ENCODE results near the gene LDLRAP1.
A peak's percentile ranks its signal among the peaks of the same experiment; 100 is the strongest.

Gene LDLRAP1

DNA sequence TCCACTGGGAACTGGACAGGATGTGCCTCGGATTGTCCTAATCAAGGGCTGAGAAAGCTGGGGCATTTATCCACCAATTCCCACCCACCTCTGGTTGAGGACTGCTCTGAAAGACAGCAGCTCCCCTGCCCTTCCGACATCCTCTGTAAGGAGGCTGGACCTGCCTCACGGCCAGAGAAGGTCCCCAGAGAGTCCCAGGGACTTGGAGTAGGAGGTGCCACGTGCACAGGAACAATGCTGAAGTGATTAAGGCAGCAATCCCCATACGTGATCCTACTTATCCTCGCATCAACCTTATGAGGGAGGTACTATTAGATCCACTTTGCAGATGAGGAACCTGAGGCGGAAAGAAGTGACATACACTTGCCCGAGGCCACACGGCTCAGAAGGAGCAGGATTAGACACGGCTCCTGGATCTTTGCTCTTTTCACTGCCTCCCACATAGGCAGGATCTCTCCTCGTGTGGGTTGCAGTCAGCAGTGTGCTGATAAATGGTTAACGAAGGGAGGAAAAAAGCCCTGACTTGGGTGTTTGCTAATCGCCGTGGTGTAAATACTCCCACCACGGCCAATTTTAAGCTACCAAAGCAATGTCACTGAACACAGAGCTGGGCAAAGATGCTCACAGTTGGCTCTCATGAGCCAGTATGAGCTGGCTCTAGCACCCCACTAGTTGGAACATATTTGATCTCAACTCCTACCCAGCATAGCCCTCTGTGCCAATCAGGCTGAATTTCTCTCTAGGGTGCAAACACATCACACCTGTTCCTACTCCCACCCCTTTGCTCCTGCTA, 18.6 kb upstream of the LDLRAP1 start:
- DNase-seq: no peak

DNA sequence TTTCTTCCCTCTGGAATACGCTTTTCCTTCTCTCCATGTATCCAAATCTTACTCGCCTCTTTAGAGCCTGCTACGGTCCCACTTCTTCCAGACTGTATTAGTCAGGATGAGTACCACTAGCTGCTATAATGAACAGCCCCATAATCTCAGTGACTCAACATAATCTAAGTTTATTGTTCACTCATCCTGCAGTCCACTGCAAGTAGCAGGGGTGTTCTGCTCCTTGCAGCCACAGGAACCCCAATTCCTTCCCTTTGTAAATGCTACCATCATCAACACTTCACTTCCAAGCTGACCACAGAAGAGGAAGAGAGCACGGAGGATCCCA, 18.1 kb upstream of the LDLRAP1 start:
- DNase-seq: no peak

DNA sequence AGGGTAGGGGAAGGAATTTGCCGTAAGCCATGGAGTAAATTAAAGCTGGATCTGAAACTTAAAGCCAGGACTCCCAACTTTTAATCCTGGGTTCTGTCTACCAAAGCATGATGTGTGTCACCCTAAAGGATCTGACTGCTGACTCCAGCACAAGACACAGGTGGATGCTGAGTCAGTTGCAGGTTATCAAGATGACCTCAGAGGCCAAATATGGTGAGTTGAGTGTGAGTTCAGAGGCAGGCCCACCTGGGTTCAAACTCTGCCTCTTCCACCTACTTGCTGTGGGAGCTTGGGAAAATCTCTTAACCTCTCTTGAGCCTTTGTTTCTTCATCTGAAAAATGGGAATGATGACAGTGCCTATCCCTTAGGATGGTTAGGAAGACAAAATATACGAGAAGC, 16.7 kb upstream of the LDLRAP1 start:
- no peak for DNase-seq

DNA sequence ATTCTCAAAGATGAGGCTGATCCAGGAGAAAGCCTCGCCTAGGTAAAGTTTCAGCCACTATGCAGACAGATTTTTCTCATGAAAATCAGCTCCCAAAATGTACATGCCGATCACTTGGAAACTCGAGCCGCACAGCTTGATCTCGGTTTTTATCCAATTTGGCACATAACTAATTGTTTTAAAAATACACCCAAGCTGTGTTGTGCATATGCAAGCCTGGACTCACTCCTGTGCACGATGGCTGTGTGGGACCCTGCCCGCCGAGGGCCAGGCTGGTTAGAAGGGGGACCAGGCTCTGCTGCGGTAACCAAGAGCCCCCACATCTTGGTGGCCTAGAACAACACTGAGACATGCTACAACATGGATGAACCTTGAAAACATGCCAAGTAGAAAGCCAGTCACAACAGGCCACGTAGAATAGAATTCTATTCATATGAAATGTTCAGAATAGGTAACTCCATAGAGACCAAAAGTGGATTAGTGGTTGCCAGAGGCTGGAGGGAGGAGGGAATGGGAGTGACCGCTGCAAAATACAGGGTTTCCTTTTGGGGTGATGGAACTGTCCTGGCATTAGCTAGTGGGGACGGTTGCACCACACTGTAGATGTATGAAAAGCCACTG, 16.1 kb upstream of the LDLRAP1 start:
- DNase-seq: peak in 1 of 2 experiments; percentile 71

DNA sequence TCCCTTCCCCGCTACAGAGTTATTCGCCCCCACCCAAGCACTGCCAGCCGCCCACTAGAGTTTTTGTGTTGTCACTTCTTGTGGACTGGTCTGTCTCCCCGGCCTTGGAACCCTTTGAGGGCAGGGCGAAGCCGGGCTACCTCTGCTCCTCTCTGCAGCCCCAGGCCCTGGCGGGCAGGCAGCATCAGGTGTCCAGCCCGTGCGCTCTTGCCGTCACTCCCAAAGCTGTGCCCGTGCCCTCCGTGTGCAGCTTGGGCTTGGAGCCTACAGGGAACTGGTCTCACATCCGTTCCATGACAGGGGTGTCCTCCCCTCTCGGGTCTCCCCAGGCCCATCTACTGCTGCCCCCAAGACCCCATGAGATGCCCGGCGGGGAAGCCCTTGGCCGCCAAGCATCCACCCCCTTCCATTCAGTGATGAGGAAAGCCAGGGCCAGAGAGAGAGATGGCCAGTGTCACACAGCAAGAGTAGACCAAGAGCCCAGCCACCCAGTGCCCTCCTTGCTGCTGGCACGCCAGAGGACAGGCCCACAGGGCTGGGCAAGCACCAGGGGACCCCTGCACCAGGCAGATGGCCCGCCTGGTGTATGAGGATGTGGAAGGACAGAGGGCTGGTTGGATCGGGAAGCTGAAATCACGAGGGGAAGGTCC, 15.3 kb upstream of the LDLRAP1 start:
- no peak for DNase-seq

DNA sequence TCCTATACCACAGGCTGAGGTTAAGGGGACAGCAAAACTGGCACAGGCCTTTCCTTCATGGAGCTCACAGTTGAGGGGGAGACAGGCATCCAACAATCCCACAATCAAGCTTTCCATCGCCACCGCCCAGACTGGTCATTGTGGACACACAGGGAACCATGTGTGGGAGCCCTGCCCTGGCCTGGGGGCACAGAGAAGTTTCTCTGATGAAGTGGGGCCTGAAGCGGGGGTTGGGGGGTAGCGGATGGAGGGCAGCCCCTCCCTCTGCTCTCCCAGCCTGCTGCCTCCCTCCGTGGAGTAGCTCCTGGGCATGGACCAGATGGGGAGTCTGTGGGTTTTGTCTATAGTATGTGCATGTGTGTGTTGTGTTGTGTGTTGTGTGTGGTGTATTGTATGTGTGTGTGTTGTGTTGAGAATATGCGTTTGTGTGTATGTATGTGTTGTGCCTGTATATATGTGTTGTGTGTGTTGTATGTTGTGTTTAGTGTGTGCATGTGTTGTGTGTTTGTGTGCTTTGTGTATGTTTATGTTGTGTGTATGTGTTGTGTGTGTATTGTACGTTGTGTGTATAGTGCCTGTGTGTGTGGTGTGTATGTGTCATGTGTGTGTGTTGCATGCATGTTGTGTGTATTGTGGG, 14.4 kb upstream of the LDLRAP1 start:
- no peak for DNase-seq

DNA sequence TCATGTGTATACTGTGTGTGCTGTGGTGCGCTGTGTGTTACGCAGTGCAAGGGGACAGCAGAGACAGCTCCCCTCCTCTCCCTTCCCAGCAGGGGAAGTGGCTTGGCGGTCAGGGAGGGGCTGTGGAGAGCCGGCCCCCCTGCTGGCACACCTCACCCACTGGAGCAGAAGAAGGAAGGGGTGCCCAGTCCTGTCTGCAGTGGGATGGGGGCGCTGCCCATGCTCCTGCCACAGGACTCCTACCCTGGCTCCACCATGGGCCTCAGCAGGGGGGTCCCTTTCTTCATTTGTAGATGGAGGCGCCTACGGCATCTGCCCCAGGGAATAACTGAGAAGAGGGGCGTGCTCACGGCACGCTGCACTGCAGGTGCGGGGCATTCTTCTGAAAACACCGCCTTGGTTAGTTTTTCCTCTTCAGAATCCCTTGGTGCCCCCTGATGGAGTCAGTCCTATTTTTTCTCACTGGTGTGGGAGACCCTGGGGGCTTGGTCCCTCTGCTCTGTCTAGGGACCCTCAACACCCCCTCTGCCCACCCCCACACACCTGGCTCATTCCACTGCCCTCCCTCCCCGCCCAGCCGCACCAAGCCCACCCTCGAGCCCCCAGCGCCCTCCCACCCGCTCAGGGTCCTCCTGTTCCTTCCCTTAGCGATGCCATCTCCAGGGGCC, 13.8 kb upstream of the LDLRAP1 start:
- DNase-seq: no peak

DNA sequence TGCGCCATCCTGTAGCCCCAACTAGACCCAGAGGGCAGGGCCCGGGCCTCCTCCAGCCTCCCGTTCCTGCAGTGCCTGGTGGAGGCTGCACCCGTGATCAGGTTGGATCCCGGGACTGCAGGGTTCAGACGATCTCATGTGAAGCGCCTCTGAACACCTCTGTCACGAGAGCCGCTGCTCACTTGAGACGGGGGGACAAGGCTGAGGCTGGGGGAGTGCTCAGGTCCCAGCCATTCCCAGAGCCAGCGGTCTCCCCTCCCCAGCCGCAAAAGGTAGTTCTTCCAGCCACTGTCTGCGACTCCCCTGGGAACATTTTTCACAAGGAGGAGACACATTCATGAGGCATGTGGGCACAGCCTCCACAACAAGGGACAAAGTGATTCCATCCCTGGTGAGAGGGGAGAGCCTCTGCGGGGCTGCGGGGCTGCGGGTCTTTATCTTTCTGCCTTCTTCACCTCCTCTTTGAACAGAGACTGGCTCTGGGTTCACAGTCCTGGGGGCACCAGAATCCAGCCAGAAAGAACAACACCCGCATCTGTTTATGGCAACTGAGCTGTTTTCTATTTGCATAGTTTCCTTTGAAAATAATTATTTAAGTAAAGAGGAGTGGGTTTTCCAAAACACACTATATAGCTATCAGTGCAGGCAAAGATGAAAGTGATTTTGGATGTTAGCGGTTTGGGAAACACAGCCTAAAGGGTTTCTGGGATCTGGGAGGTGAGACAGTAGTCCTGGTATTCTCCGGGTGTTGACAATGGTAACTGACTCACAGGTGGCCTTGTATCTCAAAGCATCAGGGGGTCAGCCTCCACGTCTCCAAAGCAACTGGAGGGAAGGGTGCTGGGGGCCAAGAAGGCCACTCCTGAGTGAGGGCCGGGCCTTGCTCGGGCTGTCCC, 13.0 kb upstream of the LDLRAP1 start:
- DNase-seq: no peak

DNA sequence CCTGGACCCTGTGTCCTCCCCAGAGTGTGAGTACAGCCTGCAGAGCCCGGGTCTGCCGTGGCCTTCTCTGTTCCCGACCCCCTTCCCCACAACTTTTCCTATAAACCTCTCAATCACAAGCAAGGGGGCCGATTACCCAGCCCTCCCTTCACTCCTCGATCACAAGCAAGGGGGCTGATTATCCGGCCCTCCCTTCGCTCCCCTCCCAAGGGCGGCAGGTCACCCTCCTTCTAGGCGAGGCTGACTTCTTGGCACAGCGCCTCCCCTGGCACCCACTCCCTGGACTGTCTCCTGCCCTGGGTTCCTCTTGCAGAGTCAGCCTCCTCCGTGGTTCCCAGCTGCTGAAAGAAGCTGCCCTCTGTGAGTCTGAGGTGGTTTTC, 12.3 kb upstream of the LDLRAP1 start:
- DNase-seq: no peak

DNA sequence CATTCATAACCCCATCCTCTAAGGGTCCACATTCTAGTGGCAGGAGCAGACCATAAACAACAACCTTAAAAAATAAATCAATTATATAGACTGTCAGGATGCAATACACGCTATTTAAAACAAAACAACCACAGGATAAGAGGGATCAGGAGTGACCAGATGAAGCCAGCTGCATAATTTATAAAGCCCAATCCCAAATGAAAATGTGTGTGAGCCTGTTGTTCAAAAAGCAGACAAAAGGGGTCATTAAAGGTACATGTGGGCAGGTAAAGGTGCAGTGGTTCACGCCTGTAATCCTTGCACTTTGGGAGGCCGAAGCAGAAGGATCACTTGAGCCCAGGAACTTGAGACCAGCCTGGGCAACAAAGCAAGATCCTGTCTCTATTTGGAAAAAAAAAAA, 10.4 kb upstream of the LDLRAP1 start:
- no peak for DNase-seq

DNA sequence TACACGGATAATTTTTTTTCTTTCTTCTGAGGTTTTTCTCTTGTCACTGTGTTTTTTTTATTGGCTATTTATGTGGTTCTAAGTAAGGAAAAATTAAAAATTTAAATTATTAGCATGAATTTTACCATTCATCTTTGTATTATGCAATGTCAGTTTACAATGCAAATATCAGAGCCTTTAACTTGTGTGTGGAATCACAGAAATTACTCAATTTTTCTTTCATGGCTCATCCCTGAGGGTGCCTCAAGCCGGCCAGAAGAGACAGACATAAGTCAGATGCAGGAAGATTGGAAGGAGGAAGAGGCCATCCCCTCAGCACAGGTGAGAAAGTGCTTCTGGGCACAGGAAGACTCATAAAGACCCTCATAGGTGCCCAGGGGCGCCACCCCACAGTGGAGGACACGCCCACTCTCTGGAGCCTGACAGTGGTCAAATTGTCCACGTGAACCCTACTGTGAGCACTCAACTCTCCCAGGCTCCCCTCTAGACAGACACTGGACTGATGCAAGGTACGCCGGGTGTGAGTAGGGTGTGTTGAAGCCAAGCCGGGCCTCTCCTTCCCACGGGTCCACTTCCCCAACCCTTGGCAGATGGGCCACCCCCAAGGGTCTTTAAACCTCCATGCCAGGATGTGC, 9.5 kb upstream of the LDLRAP1 start:
- DNase-seq: no peak

DNA sequence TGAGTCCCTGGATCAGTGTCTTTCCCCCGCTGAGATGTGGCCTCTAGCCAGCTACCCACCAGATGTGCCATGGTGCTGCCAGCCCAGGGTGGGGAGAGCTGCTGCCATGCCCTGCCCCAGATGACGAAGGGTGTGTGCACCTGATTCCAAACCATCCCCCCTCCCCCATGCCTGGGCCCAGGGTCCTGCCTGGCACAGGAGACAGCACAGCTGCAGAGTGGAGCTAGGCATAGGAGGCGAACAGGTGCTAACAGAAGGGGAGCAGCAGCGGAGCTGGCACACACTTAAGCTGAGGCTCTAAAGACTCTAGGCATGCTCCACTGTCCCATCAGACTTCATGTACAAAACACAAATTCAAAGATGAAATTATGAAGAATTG, 9.0 kb upstream of the LDLRAP1 start:
- DNase-seq: no peak

DNA sequence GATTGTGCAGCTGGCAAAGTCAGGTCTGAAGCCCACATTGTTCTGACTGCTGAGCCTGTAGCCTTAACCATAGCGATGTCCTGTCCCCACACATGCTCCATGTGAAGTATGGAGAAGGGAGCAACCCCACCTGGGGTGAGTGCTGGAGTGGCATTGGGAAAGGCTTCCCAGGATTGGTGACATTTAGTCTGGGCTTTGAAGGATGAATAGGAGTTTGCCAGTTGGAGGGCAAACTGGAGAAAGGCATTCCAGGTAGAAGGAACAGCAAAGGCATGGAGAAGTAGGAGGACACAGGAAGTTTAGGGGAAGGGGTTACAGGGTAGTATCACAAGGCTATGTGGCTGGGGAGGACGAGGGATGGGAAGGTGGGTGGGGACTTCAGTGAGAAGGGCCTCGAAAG, 7.3 kb upstream of the LDLRAP1 start:
- DNase-seq: no peak

DNA sequence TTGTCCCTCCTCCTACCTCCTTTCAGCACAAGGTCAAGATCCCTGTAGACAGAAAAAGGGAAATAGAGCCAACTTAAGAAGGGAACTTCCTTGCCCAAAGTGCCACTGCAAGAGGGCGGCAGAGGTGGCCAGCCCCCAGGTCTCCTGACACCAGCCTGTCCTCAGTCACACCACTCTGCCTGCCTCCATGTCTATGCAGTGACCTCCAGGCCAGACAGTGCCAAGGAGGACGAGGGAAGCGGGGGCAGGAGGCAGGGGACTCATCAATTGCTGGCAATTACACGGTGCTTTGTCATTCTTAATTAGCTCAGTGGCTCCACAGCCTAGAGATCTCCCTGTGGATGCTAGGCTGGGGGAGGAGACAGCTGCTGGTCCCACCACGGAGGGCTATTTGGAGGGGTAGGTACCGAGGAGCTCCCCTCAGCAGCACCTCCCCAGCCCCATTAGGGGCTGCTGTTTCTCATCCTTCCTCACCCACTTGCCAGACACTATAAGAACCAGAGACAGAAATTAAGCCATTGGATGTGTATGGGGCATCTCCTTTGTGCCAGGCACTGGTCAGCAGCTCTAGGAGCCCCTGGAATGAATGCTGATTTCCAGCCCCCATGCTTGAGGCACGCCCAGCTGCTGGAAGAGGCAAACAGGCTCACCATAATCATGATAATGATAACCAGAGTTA, 6.1 kb upstream of the LDLRAP1 start:
- DNase-seq: no peak

DNA sequence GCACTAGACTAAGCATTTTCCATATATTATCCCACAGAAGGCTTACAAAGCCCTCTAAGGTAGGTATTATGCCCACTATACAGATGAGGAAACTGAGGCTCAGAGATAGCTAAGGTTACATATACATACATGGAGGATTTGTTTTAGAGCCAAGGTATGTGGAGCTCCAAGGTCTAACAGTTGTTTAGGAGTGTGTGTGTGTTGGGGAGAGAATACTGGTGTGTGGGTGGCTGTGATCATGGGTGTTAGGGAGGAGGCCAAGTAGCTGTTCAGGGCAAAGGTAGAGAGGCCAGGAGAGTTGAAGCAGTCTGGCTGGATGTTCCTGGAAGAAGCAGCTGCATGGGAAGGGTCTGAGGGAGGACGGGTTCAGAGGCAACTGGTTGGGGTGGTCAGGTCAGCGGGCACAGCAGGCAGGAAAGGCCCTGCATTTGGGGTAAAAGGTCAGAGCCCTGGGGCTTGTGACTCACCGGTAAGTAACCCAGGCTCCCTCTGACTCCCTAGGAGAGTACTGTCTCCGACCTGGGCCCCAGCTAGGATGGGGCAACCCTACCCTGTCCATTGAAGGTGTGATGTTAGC, 5.1 kb upstream of the LDLRAP1 start:
- no peak for DNase-seq

DNA sequence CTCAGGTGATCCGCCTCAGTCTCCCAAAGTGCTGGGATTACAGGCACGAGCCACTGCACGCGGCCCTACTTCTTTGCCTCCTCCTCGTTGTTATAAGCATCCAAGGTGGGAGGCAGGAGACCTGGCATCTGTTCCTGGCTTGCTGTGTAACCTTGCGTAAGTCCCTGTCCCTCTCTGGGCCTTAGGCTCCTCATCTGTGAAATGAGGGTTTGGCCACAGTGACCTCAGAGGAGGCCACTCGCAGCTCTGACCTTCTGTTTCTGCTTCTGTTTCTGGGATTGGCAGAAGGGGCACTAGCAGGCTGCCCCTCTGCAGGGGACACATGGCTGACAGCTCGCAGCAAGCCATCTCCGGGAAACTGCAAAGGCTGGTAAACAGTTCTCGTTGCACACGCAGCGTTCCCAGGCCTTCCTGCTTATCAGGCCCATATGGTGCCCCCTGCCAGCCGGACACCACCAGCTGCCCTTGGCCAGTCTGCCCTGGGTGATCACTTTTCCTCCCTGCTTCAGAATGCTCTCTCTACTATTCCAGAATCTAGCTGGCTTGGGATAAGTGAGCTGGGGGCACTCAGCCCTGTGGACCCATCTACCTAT, 2.6 kb upstream of the LDLRAP1 start:
- peak; percentile 89 to 98 for DNase-seq

DNA sequence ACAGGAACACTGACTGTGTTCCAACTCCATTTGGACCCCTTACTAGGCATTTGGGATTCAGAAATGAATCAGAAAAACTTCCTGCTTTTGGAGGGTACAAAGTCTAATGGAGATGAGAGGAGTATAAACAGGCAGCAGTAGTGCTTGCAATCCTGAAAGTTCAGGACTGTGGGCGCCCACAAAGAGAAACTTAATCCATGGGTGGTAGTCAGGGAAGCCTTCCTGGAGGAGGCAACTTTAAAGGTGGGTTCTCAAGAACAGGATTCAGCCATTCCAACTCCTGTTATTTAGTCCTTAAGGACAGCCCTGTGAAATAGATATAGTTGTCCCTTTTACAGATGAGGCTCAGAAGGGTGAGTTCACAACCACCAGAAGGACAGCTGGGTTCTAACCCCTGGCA, 2.0 kb upstream of the LDLRAP1 start:
- peak in 1 of 2 experiments; percentile 83 for DNase-seq

DNA sequence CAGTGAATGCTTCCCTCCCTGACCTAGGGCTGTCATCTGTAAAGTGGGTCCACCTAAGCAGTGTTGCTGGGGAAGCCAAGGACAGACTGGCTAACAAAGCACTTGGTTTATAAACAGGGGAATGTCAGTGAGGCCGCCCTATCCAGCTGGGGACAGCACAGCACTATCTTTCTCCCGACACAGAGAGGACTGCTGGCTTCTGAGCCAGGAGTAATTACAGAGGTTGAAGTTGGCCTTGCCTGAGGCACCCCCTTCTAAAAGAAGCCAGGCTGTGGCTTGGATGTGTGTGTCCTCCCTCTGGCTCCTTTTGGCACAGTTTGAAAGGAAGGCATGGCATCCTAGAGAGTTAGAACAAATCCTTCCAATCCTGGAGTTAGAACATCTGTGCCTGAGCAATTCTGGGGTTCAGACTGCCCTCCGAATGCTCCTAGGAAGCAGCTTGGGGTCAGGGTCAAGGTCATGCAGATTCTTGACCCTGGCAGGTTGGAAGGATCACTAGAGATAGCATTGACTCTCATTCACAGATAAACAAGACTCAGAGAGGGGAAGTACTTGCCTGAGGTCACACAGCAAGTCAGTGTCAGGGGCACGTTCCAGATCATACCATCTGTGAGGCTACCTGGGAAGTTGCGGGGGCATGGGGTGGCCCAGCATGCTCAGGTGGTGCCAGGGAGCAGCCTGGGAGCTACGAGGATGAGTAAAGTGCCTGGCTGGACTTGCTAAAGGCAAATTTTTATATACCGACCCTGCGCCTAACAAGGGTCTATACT, 1.3 kb upstream of the LDLRAP1 start:
- DNase-seq: no peak

DNA sequence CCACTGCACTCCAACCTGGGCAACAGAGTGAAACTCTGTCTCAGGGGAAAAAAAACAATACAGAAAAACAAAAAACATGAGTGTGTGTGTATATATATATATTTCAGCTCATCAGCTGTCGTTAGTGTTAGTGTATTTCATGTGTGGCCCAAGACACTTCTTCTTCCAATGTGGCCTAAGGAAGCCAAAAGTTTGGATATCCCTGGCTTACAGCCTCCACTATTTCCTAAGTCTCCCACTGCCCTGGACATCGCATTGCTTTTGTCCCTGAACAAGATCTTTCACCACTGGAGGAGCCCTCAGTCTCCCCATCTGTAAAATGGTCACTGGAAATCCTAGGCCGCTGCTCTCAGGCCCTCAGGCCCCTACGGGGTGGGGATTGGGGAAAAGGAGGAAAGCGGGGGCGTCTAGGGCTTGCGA, 391 bp upstream of the LDLRAP1 start:
- DNase-seq: no peak

Data from cerebellar nuclear complex (tissue), 1 donor.